ENCODE results near the gene CPEB3. TPM values are rescaled to one million over a fixed set of nuclear protein-coding genes. Genes with fewer than 3 reads are reported as not detected.
"Not testable (repeated sequence)": the region's sequence is repeated elsewhere in the genome, so short reads cannot be mapped to it uniquely, and the experiment has no call there.

CPEB3 gene
- 1 to 10 TPM; 1.0 to 1.3 TPM for total RNA-seq

- peak; percentile 95 for DNase-seq
- Mint-ChIP-seq H3K27me3 (ENCODE audit: low read depth) (no peaks in the 10 kb centered on the region), H3K4me1 (ENCODE audit: low read depth) (peaks cover 25% of the 10 kb centered on the region), H3K36me3 (ENCODE audit: low read depth) (peaks cover 4% of the 10 kb centered on the region), H3K9me3 (no peaks in the 10 kb centered on the region), H3K27ac (peak within 1 kb of the TSS; percentile 77), H3K4me3 (peak within 1 kb of the TSS; percentile 81)
- intact Hi-C loops (cut with micrococcal nuclease), result loop anchor here (1.0 to 10.0 kb wide), 10 partner anchors 51 to 1206 kb away; partner anchors contain the start of genes BTAF1, CEP55 and EXOC6
- CTCF ChIA-PET, result interaction anchor here (0.9 to 3.0 kb wide), 4 partner anchors 11 to 281 kb away, joined by 3 to 9 read pairs (median 4); no protein-coding TSS in a partner anchor
Measured at GRCh38 chr10:92290837-92291615, at the start of gene CPEB3, which contains the start of gene MARCHF5. Gene CPEB3 (minus strand): TSS chr10:92291078. CDS start chr10:92240350, 50,728 bp downstream. Gene MARCHF5 (plus strand): TSS chr10:92291167. CDS start chr10:92291495, 328 bp downstream.

- DNase-seq; H3K9me3 Mint-ChIP-seq; H3K4me3 Mint-ChIP-seq; intact Hi-C loops (cut with micrococcal nuclease); H3K36me3 Mint-ChIP-seq (ENCODE audit: low read depth); H3K27me3 Mint-ChIP-seq (ENCODE audit: low read depth); CTCF ChIA-PET; H3K27ac Mint-ChIP-seq: not testable (repeated sequence)
- peaks cover 16% of the 10 kb centered on the region for H3K4me1 Mint-ChIP-seq (ENCODE audit: low read depth)
Measured at GRCh38 chr10:92329927-92330326, 39.0 kb upstream of the CPEB3 start.

GRCh38 chr10:92328993-92329392 lies 38.1 kb upstream of the CPEB3 start:
- no peak for DNase-seq
- H3K9me3 Mint-ChIP-seq, result no peaks in the 10 kb centered on the region
- peaks cover 3% of the 10 kb centered on the region for H3K36me3 Mint-ChIP-seq (ENCODE audit: low read depth)
- CTCF ChIA-PET, result no interaction called here
- H3K4me3 Mint-ChIP-seq, result no peak overlapping the region
- intact Hi-C loops (cut with micrococcal nuclease), result no loop called here
- peaks cover 16% of the 10 kb centered on the region for H3K4me1 Mint-ChIP-seq (ENCODE audit: low read depth)
- no peaks in the 10 kb centered on the region for H3K27me3 Mint-ChIP-seq (ENCODE audit: low read depth)
- H3K27ac Mint-ChIP-seq, result no peak overlapping the region

- Mint-ChIP-seq H3K9me3 (no peaks in the 10 kb centered on the region), H3K4me3 (no peak overlapping the region), H3K36me3 (ENCODE audit: low read depth) (peaks cover 2% of the 10 kb centered on the region), H3K27ac (no peak overlapping the region), H3K4me1 (ENCODE audit: low read depth) (peaks cover 16% of the 10 kb centered on the region), H3K27me3 (ENCODE audit: low read depth) (no peaks in the 10 kb centered on the region)
- intact Hi-C loops (cut with micrococcal nuclease), result no loop called here
- CTCF ChIA-PET, result no interaction called here
- DNase-seq, result no peak
Measured at GRCh38 chr10:92327445-92328433, 36.9 kb upstream of the CPEB3 start.

- Mint-ChIP-seq H3K4me1 (ENCODE audit: low read depth) (peaks cover 8% of the 10 kb centered on the region), H3K9me3 (no peaks in the 10 kb centered on the region), H3K4me3 (no peak overlapping the region), H3K27ac (no peak overlapping the region), H3K36me3 (ENCODE audit: low read depth) (peaks cover 14% of the 10 kb centered on the region), H3K27me3 (ENCODE audit: low read depth) (no peaks in the 10 kb centered on the region)
- CTCF ChIA-PET, result interaction anchor here (0.8 kb wide), 1 partner anchor 12 kb away, joined by 3 read pairs; no protein-coding TSS in a partner anchor
- intact Hi-C loops (cut with micrococcal nuclease), result no loop called here
- DNase-seq, result no peak
Measured at GRCh38 chr10:92323079-92323478, 32.2 kb upstream of the CPEB3 start.

GRCh38 chr10:92316610-92317009 lies 25.7 kb upstream of the CPEB3 start:
- intact Hi-C loops (cut with micrococcal nuclease), result no loop called here
- Mint-ChIP-seq H3K9me3 (no peaks in the 10 kb centered on the region), H3K27me3 (ENCODE audit: low read depth) (no peaks in the 10 kb centered on the region), H3K4me1 (ENCODE audit: low read depth) (peaks cover 4% of the 10 kb centered on the region), H3K4me3 (no peak overlapping the region), H3K36me3 (ENCODE audit: low read depth) (peaks cover 29% of the 10 kb centered on the region), H3K27ac (no peak overlapping the region)
- CTCF ChIA-PET, result no interaction called here
- no peak for DNase-seq

- H3K9me3 Mint-ChIP-seq, result no peaks in the 10 kb centered on the region
- H3K27ac Mint-ChIP-seq, result no peak overlapping the region
- intact Hi-C loops (cut with micrococcal nuclease), result no loop called here
- CTCF ChIA-PET, result interaction anchor here (0.7 kb wide), 1 partner anchor 261 kb away, joined by 3 read pairs; no protein-coding TSS in a partner anchor
- no peaks in the 10 kb centered on the region for H3K27me3 Mint-ChIP-seq (ENCODE audit: low read depth)
- peaks cover 13% of the 10 kb centered on the region for H3K4me1 Mint-ChIP-seq (ENCODE audit: low read depth)
- peaks cover 33% of the 10 kb centered on the region for H3K36me3 Mint-ChIP-seq (ENCODE audit: low read depth)
- DNase-seq, result no peak
- H3K4me3 Mint-ChIP-seq, result no peak overlapping the region
Measured at GRCh38 chr10:92313750-92314149, 22.9 kb upstream of the CPEB3 start.

GRCh38 chr10:92309272-92309671 lies 18.4 kb upstream of the CPEB3 start:
- intact Hi-C loops (cut with micrococcal nuclease), result no loop called here
- no peaks in the 10 kb centered on the region for H3K9me3 Mint-ChIP-seq
- CTCF ChIA-PET, result interaction anchor here (1.4 kb wide), 1 partner anchor 16 kb away, joined by 4 read pairs; no protein-coding TSS in a partner anchor

GRCh38 chr10:92305133-92306072 lies 14.5 kb upstream of the CPEB3 start:
- intact Hi-C loops (cut with micrococcal nuclease), result no loop called here

More at GRCh38 chr10:92309272-92309671, 18.4 kb upstream of the CPEB3 start:
- H3K4me3 Mint-ChIP-seq, result no peak overlapping the region
- H3K4me1 Mint-ChIP-seq (ENCODE audit: low read depth), result peaks cover 31% of the 10 kb centered on the region
- no peak for DNase-seq
- no peaks in the 10 kb centered on the region for H3K27me3 Mint-ChIP-seq (ENCODE audit: low read depth)
- H3K36me3 Mint-ChIP-seq (ENCODE audit: low read depth), result peaks cover 23% of the 10 kb centered on the region
- H3K27ac Mint-ChIP-seq, result no peak overlapping the region

GRCh38 chr10:92304061-92304460 lies 13.2 kb upstream of the CPEB3 start:
- H3K27ac Mint-ChIP-seq, result no peak overlapping the region
- intact Hi-C loops (cut with micrococcal nuclease), result no loop called here
- no peak overlapping the region for H3K4me3 Mint-ChIP-seq
- CTCF ChIA-PET, result interaction anchor here (0.6 to 1.0 kb wide), 2 partner anchors 12 to 89 kb away, joined by 3 to 4 read pairs; no protein-coding TSS in a partner anchor
- H3K36me3 Mint-ChIP-seq (ENCODE audit: low read depth), result no peaks in the 10 kb centered on the region
- no peaks in the 10 kb centered on the region for H3K9me3 Mint-ChIP-seq
- H3K4me1 Mint-ChIP-seq (ENCODE audit: low read depth), result peaks cover 50% of the 10 kb centered on the region
- no peak for DNase-seq
- no peaks in the 10 kb centered on the region for H3K27me3 Mint-ChIP-seq (ENCODE audit: low read depth)

More at GRCh38 chr10:92305133-92306072, 14.5 kb upstream of the CPEB3 start:
- DNase-seq, result no peak
- Mint-ChIP-seq H3K4me1 (ENCODE audit: low read depth) (peaks cover 49% of the 10 kb centered on the region), H3K9me3 (no peaks in the 10 kb centered on the region), H3K27me3 (ENCODE audit: low read depth) (no peaks in the 10 kb centered on the region), H3K36me3 (ENCODE audit: low read depth) (no peaks in the 10 kb centered on the region), H3K4me3 (no peak overlapping the region), H3K27ac (no peak overlapping the region)
- CTCF ChIA-PET, result no interaction called here

- CTCF ChIA-PET, result interaction anchor here (1.0 to 1.5 kb wide), 2 partner anchors 12 to 313 kb away, joined by 3 to 4 read pairs; partner anchors contain the start of genes CPEB3 and MARCHF5
- Mint-ChIP-seq H3K27me3 (ENCODE audit: low read depth) (no peaks in the 10 kb centered on the region), H3K4me1 (ENCODE audit: low read depth) (peaks cover 51% of the 10 kb centered on the region), H3K4me3 (no peak overlapping the region), H3K9me3 (no peaks in the 10 kb centered on the region), H3K27ac (no peak overlapping the region), H3K36me3 (ENCODE audit: low read depth) (no peaks in the 10 kb centered on the region)
- intact Hi-C loops (cut with micrococcal nuclease), result no loop called here
- DNase-seq, result no peak
Measured at GRCh38 chr10:92303096-92303495, 12.2 kb upstream of the CPEB3 start.
